Spleen (tissue), 7 donors: Measurements from ENCODE around the gene CDK14.

Experiments used
- POLR2A ChIP-seq, 3 donors: fragments of 450-650 bp; IDR thresholded peaks; one replicate each; pipeline ENCODE4 v1.5.1; 2017; ENCODE audit warnings: antibody characterized with exemption in 3 of 3, mild to moderate bottlenecking in 1 of 3
- POLR2AphosphoS5 ChIP-seq, 3 donors: sonication (generic); formaldehyde crosslinking; IDR thresholded peaks; one replicate each; pipeline ENCODE4 v1.5.1; 2017; ENCODE audit warnings: antibody characterized with exemption in 3 of 3
- TF ChIP-seq, protein P1 (sequence below), 11 experiments: fragments of 200-600 bp in 7 of 11; fragments of 450-650 bp in 4 of 11; sonication (generic) in 4 of 11; IDR thresholded peaks in 8 of 11; conservative IDR thresholded peaks in 3 of 11; 1 replicate in 7 of 11; 2 replicates in 4 of 11; pipeline versions ENCODE4 v1.4.0 to v1.8.0; 2016 to 2021; ENCODE audit warnings: antibody characterized with exemption in 11 of 11, inconsistent platforms in 4 of 11, mild to moderate bottlenecking in 1 of 11
- donor health status: DM: no; HTN: no; CAD: no; lungs with moderate emphysema.
- donor health status: DM: no; HTN: no; CAD: no.
- donor health status: DM: no; HTN: no; CAD: no.

DNA sequence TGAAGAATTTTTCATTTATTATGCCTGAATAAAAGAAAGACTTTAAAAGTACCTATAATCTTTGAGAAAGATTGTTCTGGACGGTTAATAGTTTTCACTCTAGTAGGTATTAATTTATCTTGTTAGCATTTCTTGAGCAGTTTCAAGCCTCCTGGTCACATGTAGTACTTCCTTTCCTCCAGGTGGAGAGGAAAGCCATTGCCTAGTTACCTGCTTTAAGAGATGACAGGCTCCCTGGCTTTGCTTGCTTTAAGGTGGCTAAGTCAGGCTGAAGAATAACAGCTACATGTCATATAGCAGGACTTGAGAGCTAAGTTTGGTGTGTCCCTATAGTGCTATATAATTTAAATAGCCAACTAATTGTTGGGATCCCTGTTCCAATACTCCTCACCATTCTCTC is 160.2 kb downstream of the CDK14 start:
- TF ChIP-seq POLR2A (IDR thresholded peaks at IDR 0.05): no peak
- TF ChIP-seq, protein P1, sequence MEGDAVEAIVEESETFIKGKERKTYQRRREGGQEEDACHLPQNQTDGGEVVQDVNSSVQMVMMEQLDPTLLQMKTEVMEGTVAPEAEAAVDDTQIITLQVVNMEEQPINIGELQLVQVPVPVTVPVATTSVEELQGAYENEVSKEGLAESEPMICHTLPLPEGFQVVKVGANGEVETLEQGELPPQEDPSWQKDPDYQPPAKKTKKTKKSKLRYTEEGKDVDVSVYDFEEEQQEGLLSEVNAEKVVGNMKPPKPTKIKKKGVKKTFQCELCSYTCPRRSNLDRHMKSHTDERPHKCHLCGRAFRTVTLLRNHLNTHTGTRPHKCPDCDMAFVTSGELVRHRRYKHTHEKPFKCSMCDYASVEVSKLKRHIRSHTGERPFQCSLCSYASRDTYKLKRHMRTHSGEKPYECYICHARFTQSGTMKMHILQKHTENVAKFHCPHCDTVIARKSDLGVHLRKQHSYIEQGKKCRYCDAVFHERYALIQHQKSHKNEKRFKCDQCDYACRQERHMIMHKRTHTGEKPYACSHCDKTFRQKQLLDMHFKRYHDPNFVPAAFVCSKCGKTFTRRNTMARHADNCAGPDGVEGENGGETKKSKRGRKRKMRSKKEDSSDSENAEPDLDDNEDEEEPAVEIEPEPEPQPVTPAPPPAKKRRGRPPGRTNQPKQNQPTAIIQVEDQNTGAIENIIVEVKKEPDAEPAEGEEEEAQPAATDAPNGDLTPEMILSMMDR (IDR thresholded peaks at IDR 0.05 in 8 of 11, conservative IDR thresholded peaks at IDR 0.05 in 3 of 11): no peak
- no peak for TF ChIP-seq POLR2AphosphoS5 (IDR thresholded peaks at IDR 0.05)
